Activated CD4-positive, alpha-beta T cell treated with anti-CD3 and anti-CD28 coated beads for 1 hour (primary cell): ENCODE measurements around the gene JOSD1.
"Not testable (repeated sequence)": the region's sequence is repeated elsewhere in the genome, so short reads cannot be mapped to it uniquely, and the experiment has no call there.

Experiments
- DNase-seq: peaks from one replicate; pipeline ENCODE4 v3.0.0-alpha.2; 2020

JOSD1 gene

DNA sequence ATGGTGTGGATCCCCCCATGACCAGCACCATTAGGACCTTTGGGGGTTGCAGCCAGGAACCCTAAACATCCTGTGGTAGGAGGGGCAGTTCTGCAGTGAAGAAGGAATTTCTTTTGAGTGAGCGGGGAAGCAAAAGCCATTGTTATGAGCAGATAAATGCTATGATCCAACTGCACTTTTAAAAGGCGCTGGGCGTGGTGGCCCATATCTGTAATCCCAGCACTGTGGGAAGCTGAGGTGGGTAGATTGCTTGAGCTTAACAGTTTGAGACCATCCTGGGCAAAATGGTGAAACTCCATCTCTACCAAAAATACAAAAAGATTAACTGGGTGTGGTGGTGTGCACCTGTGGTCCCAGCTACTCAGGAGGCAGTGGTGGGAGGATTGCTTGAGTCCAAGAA is 24.9 kb downstream of the JOSD1 start:
- DNase-seq: no peak

GRCh38 chr22:38674888-38675287 is 25.9 kb downstream of the JOSD1 start:
- DNase-seq: no peak

DNA sequence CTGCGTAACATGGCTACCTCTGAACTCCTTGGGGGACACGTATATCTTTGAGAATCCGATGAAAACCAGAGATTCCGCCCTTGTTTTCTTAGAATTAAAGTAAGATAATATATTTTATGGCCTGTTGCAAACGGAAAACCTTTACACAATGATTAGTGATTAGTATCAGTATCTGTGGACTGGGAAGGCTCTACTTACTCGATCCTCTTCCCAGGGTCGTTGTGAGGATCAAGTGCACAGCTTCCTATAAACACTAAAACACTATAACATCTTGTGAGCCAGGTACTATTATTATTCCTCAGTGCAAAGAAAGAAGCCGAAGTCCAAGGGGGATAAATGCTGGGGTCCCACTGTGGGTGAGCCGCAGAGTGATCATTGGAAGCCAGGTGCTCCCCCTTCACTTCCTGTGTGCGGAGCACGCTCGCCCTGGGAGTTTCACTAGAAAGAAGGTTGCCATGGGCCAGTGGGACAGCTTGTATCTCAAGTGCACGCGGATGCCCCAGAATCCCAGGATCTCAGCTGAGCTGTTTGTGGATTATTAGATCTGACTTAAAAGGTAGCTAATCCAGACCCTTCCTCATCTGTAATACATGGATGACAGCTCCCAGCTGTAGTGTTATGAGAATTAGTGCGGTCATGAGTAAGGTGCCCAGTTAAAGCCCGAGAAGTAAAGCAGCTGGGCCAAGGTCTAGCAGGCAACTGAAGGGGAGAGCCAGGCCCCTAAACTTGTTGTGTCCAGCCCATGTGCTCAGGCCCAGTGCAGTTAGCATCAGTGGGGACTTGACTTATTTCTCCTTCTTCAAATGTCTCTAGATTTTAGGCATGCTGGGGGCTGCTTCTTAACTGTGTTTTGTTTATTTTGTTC is 43.5 kb downstream of the JOSD1 start:
- no peak for DNase-seq

GRCh38 chr22:38656256-38657044 is 44.3 kb downstream of the JOSD1 start, which contains the start of the genes CBY1 and FAM227A:
Gene CBY1, plus strand, starts transcription at chr22:38656638. Its CDS starts 11,417 bp downstream, at chr22:38668055.
Gene FAM227A, minus strand, starts transcription at chr22:38656392. Its CDS starts 6,224 bp downstream, at chr22:38650168.
- DNase-seq: peak; percentile 75

- DNase-seq: no peak
Measured at GRCh38 chr22:38655519-38656255, 45.1 kb downstream of the JOSD1 start.

GRCh38 chr22:38653741-38654140 is 47.0 kb downstream of the JOSD1 start:
- DNase-seq: no peak

DNA sequence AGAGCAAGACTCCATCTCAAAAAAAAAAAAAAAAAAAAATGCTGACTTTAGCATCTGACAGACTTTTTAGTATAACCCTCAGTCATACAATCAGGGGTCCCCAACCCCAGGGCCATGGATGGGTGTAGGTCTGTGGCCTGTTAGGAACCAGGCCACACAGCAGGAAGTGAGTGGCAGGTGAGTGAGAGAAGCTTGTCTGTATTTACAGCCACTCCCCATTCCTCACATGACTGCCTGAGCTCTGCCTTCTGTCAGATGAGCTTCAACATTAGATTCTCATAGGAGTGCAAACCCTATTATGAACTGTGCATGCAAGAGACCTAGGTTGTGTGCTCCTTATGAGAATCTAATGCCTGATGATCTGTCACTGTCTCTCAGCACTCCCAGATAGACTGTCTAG is 47.9 kb downstream of the JOSD1 start:
- DNase-seq: no peak

DNA sequence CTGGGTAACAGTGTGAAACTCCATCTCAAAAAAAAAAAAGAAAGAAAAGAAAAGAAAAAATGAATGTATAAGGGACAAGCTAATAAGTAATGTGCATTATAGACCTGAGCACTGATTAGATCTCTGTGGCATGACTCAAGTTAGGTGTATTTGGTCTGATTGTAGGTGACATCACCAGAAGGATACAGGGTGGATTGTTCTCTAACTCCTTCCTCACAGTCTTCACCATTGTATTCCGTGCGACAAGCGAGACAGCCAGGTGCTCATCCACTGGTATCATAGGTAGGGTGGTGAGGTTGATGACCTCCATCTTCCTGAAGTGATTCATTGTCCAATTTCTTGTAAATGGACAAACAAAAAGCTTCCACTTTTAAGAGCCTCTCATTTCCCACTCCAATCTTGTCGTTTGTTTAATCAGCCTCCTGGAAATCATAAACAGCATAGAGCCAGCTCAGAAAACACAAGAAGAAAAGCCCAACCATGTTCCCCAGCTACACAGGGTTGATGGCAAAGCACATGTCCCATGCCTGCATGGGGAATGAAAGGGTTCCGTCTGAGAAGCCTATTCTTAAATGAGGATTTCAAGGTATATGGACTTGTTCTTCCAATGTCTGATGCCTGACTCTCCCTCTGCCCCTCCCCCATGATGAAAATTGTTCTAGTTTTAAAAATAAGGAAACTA is 50.8 kb downstream of the JOSD1 start:
- no peak for DNase-seq

GRCh38 chr22:38645430-38645829 is 55.3 kb downstream of the JOSD1 start:
- DNase-seq: no peak

GRCh38 chr22:38644245-38644644 is 56.5 kb downstream of the JOSD1 start:
- not testable (repeated sequence) for DNase-seq

DNA sequence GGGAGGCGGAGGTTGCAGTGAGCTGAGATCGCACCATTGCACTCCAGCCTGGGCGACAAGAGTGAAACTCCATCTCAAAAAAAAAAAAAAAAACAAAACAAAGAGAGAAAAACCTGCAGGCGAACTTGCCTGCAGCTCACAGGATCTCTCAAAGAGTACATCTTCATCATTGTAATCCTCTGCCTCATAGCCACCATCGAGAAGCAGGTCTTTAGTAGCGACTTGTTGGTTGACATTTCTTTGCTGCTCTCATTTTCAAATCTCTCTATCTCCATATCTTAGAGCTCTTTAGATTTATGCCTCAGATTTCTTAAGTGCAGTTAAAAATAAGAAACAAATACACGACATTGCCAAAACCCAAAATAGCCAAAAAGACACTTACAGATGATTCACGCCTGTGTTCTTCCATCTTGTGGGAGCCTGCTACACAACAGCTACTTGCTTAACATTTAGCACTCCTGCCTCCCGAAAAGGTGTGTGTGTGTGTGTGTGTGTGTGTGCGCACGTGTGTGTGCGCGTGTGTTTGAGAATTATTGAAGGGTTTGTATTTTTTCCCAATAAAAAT is 59.2 kb downstream of the JOSD1 start:
- no peak for DNase-seq

DNA sequence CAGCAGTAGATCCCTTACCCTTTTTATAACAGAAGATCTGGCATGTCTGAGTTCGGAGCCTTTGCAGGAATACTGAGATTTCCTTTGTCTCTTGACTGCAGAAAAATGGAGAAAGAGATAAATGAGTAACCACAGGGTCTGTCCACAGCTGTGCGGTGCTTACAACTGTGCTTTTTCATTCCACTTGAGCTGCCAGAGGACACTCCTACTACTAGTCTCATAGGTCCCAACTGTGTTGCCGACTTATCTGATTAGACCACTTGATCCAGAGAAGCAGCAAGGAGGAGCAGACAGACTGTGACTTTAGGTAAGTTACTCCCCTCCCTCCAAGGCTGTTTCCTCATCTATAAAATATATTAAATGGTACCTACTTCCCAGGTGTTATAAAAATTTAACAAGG is 62.0 kb downstream of the JOSD1 start:
- no peak for DNase-seq

DNA sequence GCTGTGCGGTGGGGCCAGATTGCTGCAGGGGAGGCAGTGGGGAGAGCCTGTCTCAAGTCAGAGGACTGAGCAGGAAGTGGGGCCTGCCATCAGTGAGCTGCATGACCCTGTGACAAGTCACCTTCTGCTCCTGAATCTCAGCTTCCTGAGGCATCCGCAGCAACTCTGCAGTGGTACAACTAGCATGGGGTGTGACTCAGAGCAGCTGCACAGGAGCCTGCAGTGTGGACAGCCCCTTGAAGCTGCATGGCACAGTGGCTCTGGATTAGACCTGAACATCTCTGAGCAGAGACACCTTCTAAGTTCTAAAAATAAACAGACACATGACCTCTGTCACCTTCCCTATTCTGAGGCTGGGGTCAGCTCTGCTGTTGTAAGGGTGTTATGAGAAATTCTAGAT is 62.5 kb downstream of the JOSD1 start:
- DNase-seq: no peak
